HepG2 (cell line): ENCODE data around the gene EVA1A. TPM values are rescaled to one million over a fixed set of nuclear protein-coding genes. Genes with fewer than 3 reads are reported as not detected.
A peak's percentile ranks its signal among the peaks of the same experiment; 100 is the strongest.

Source experiments
- GLI4 ChIP-seq: sonication (generic); formaldehyde crosslinking; IDR thresholded peaks from 2 replicates; pipeline ENCODE4 v1.5.1; 2020; ENCODE audit warnings: missing genetic modification reagents, mild to moderate bottlenecking, moderate library complexity, borderline replicate concordance
- HNF4G ChIP-seq, 2 experiments: sonication (generic) in 1 of 2; formaldehyde crosslinking in 1 of 2; IDR thresholded peaks; 2 replicates each; pipeline versions ENCODE4 v1.4.0 to v1.6.1; 2011 to 2020; ENCODE audit warnings: borderline replicate concordance in 2 of 2, low read depth in 2 of 2, mild to moderate bottlenecking in 2 of 2, low read length in 1 of 2, missing genetic modification reagents in 1 of 2, moderate library complexity in 1 of 2
- KLF13 ChIP-seq: sonication (generic); formaldehyde crosslinking; IDR thresholded peaks from 2 replicates; pipeline ENCODE4 v1.4.0; 2020; ENCODE audit warnings: mild to moderate bottlenecking, missing genetic modification reagents
- MTF2 ChIP-seq: sonication (generic); formaldehyde crosslinking; IDR thresholded peaks from 2 replicates; pipeline ENCODE4 v1.5.0; 2020; ENCODE audit warnings: missing genetic modification reagents, borderline replicate concordance
- RXRA ChIP-seq: sonication (generic); formaldehyde crosslinking; IDR thresholded peaks from 2 replicates; pipeline ENCODE4 v1.5.1; 2020; ENCODE audit warnings: missing genetic modification reagents
- SP140L ChIP-seq: sonication (generic); formaldehyde crosslinking; IDR thresholded peaks from 2 replicates; pipeline ENCODE4 v1.4.0; 2020; ENCODE audit warnings: missing genetic modification reagents, borderline replicate concordance
- SP2 ChIP-seq: sonication (generic); formaldehyde crosslinking; IDR thresholded peaks from 2 replicates; pipeline ENCODE4 v1.5.1; 2020; ENCODE audit warnings: mild to moderate bottlenecking, missing genetic modification reagents
- SP5 ChIP-seq: IDR thresholded peaks from 2 replicates; pipeline ENCODE4 v1.6.1; 2016; ENCODE audit warnings: low read depth, borderline replicate concordance
- SPEN ChIP-seq: sonication (generic); formaldehyde crosslinking; IDR thresholded peaks from 2 replicates; pipeline ENCODE4 v1.5.1; 2020; ENCODE audit warnings: low read depth, mild to moderate bottlenecking, missing genetic modification reagents
- ZNF20 ChIP-seq: sonication (generic); formaldehyde crosslinking; IDR thresholded peaks from 2 replicates; pipeline ENCODE4 v1.4.0; 2020; ENCODE audit warnings: mild to moderate bottlenecking, moderate library complexity, missing genetic modification reagents
- ZNF251 ChIP-seq: sonication (generic); formaldehyde crosslinking; IDR thresholded peaks from 2 replicates; pipeline ENCODE4 v1.9.0; 2021; ENCODE audit warnings: mild to moderate bottlenecking, missing genetic modification reagents
- ZNF850 ChIP-seq: sonication (generic); formaldehyde crosslinking; conservative IDR thresholded peaks from 2 replicates; pipeline ENCODE4 v1.9.0; 2021; ENCODE audit warnings: mild to moderate bottlenecking, missing genetic modification reagents
- ZNF883 ChIP-seq: sonication (generic); formaldehyde crosslinking; IDR thresholded peaks from 2 replicates; pipeline ENCODE4 v1.5.1; 2020; ENCODE audit warnings: mild to moderate bottlenecking, missing genetic modification reagents; ENCODE audit errors: not compliant biosample characterization
- polyA plus RNA-seq, 8 experiments: library from polyadenylated mRNA; depleted of rRNA in 3 of 8; stranded (reverse) in 7 of 8; unstranded in 1 of 8; fragments of >200 nt; fragmentation: Illumina TruSeq in 4 of 8; extraction: Trizol in 4 of 8; gene quantifications; 2 replicates each; pipeline versions ENCODE4 v1.2.1 to v1.2.3, GENCODE V29; 2011 to 2016; ENCODE audit warnings: low read depth in 4 of 8, missing spikeins in 1 of 8, mixed read lengths in 1 of 8; ENCODE audit not compliant: insufficient read depth in 1 of 8
- total RNA-seq, 5 experiments: library from RNA; depleted of rRNA; stranded (reverse); fragments of >200 nt; fragmentation: Illumina TruSeq; extraction: Trizol; gene quantifications; 2 replicates each; pipeline ENCODE4 v1.2.3, GENCODE V29; 2016; ENCODE audit warnings: low read depth in 1 of 5
- TF ChIP-seq, protein P1 (sequence below): sonication (generic); formaldehyde crosslinking; IDR thresholded peaks from 2 replicates; pipeline ENCODE4 v1.5.1; 2020; ENCODE audit warnings: mild to moderate bottlenecking, missing genetic modification reagents, borderline replicate concordance
- TF ChIP-seq, protein P2 (sequence below): sonication (generic); formaldehyde crosslinking; IDR thresholded peaks from 2 replicates; pipeline ENCODE4 v1.9.0; 2021; ENCODE audit warnings: missing genetic modification reagents, borderline replicate concordance
- TF ChIP-seq, protein P3 (sequence below): sonication (generic); formaldehyde crosslinking; conservative IDR thresholded peaks from 2 replicates; pipeline ENCODE4 v1.8.1; 2023; ENCODE audit warnings: missing genetic modification reagents
- TF ChIP-seq, protein P4 (sequence below): sonication (generic); formaldehyde crosslinking; IDR thresholded peaks from 2 replicates; pipeline ENCODE4 v1.8.0; 2022; ENCODE audit warnings: missing genetic modification reagents, low read depth, mild to moderate bottlenecking, borderline replicate concordance

The EVA1A gene
- total and polyA plus RNA-seq, 2 of the 13 experiments (the other 11 are each of a cell fraction or from before 2014, with no cell fraction given) = 57.5 to 57.8 TPM

DNA sequence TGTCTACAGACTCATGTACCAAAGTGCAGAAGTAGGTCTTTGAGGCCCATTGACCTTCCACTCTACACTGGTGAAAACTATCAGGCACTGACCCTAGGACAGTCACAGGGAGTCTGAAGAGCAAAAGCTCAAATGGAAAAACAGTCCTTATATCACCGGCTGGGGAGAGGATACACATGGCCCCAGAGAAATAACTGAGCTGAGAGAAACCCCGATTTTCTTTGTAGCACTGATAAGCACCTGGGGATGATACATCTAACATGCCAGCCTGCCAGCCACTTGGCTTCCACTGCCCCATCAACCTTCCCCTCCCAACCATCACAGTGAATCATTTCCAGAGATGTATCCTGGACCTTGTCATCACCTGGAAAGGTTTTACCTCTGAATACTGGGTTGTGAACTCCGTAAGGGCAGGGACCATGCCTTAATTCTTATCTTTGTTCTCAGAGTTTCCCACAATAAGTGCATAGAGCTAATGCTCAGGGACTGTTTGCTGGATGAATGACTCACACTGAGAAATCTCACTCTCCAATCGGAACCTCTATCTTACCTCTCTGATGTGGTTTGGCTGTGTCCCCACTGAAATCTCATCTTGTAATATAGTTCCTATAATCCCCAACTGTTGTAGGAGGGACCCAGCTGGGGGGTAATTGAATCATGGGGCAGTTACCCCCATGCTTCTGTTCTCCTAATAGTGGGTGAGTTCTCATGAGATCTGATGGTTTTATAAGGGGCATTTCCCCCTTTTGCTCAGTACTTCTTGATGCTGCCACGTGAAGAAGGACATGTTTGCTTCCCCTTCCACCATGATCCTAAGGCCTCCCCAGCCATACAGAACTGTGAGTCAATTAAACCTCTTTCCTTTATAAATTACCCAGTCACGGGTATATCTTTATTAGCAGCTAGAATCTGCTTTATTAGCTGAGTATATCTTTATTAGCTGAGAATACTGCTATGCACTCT lies 37.1 kb downstream of the EVA1A start (continued):
- TF ChIP-seq, protein P1, sequence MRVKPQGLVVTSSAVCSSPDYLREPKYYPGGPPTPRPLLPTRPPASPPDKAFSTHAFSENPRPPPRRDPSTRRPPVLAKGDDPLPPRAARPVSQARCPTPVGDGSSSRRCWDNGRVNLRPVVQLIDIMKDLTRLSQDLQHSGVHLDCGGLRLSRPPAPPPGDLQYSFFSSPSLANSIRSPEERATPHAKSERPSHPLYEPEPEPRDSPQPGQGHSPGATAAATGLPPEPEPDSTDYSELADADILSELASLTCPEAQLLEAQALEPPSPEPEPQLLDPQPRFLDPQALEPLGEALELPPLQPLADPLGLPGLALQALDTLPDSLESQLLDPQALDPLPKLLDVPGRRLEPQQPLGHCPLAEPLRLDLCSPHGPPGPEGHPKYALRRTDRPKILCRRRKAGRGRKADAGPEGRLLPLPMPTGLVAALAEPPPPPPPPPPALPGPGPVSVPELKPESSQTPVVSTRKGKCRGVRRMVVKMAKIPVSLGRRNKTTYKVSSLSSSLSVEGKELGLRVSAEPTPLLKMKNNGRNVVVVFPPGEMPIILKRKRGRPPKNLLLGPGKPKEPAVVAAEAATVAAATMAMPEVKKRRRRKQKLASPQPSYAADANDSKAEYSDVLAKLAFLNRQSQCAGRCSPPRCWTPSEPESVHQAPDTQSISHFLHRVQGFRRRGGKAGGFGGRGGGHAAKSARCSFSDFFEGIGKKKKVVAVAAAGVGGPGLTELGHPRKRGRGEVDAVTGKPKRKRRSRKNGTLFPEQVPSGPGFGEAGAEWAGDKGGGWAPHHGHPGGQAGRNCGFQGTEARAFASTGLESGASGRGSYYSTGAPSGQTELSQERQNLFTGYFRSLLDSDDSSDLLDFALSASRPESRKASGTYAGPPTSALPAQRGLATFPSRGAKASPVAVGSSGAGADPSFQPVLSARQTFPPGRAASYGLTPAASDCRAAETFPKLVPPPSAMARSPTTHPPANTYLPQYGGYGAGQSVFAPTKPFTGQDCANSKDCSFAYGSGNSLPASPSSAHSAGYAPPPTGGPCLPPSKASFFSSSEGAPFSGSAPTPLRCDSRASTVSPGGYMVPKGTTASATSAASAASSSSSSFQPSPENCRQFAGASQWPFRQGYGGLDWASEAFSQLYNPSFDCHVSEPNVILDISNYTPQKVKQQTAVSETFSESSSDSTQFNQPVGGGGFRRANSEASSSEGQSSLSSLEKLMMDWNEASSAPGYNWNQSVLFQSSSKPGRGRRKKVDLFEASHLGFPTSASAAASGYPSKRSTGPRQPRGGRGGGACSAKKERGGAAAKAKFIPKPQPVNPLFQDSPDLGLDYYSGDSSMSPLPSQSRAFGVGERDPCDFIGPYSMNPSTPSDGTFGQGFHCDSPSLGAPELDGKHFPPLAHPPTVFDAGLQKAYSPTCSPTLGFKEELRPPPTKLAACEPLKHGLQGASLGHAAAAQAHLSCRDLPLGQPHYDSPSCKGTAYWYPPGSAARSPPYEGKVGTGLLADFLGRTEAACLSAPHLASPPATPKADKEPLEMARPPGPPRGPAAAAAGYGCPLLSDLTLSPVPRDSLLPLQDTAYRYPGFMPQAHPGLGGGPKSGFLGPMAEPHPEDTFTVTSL (CRISPR knock-in tag) = peak; percentile 93
- TF ChIP-seq GLI4 (CRISPR knock-in tag) = no peak
- TF ChIP-seq, protein P2, sequence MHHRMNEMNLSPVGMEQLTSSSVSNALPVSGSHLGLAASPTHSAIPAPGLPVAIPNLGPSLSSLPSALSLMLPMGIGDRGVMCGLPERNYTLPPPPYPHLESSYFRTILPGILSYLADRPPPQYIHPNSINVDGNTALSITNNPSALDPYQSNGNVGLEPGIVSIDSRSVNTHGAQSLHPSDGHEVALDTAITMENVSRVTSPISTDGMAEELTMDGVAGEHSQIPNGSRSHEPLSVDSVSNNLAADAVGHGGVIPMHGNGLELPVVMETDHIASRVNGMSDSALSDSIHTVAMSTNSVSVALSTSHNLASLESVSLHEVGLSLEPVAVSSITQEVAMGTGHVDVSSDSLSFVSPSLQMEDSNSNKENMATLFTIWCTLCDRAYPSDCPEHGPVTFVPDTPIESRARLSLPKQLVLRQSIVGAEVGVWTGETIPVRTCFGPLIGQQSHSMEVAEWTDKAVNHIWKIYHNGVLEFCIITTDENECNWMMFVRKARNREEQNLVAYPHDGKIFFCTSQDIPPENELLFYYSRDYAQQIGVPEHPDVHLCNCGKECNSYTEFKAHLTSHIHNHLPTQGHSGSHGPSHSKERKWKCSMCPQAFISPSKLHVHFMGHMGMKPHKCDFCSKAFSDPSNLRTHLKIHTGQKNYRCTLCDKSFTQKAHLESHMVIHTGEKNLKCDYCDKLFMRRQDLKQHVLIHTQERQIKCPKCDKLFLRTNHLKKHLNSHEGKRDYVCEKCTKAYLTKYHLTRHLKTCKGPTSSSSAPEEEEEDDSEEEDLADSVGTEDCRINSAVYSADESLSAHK (CRISPR knock-in tag) = no peak
- TF ChIP-seq, protein P3, sequence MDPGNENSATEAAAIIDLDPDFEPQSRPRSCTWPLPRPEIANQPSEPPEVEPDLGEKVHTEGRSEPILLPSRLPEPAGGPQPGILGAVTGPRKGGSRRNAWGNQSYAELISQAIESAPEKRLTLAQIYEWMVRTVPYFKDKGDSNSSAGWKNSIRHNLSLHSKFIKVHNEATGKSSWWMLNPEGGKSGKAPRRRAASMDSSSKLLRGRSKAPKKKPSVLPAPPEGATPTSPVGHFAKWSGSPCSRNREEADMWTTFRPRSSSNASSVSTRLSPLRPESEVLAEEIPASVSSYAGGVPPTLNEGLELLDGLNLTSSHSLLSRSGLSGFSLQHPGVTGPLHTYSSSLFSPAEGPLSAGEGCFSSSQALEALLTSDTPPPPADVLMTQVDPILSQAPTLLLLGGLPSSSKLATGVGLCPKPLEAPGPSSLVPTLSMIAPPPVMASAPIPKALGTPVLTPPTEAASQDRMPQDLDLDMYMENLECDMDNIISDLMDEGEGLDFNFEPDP (CRISPR knock-in tag) = no peak
- no peak for TF ChIP-seq ZNF20
- peak; percentile 74 for TF ChIP-seq HNF4G (IDR thresholded peaks at IDR 0.05; ENCODE audit: borderline replicate concordance, low read depth, low read length)
- peak; percentile 77; the same call in 1 of the 2 replicates for TF ChIP-seq HNF4G (CRISPR knock-in tag; IDR thresholded peaks at IDR 0.05; ENCODE audit: borderline replicate concordance, low read depth)
- TF ChIP-seq ZNF850 = peak; percentile 76; the same call in 1 of the 2 replicates
- no peak for TF ChIP-seq KLF13 (CRISPR knock-in tag)
- TF ChIP-seq ZNF251 (CRISPR knock-in tag) = no peak
- TF ChIP-seq SP2 (CRISPR knock-in tag) = no peak
- TF ChIP-seq SPEN = no peak; the same call in 1 of the 2 replicates
- no peak for TF ChIP-seq ZNF883 (CRISPR knock-in tag)
- TF ChIP-seq SP5 = peak; percentile 29; the same call in 1 of the 2 replicates
- TF ChIP-seq, protein P4, sequence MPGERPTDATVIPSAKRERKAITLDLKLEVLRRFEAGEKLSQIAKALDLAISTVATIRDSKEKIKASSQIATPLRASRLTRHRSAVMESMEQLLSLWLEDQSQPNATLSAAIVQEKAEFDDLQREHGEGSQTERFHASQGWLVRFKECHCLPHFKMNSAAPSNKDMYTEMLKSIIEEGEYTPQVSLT = no peak
- no peak for TF ChIP-seq MTF2 (CRISPR knock-in tag)
- TF ChIP-seq SP140L (CRISPR knock-in tag) = no peak; the same call in 1 of the 2 replicates
- TF ChIP-seq RXRA (CRISPR knock-in tag) = peak; percentile 94; the same call in 1 of the 2 replicates
